ENCODE data around the gene FAM234A. TPM values are rescaled to one million over a fixed set of nuclear protein-coding genes. Genes with fewer than 3 reads are reported as not detected.
"Not testable (repeated sequence)": the region's sequence is repeated elsewhere in the genome, so short reads cannot be mapped to it uniquely, and the experiment has no call there.

Gene FAM234A
- total and polyA plus RNA-seq, 8 donors, result 49.7 to 92.6 (median 58.1) TPM

- intact Hi-C loops (cut with DNase I), result no loop called here
- Histone ChIP-seq H3K36me3 (peaks cover 0 to 60% of the 10 kb centered on the region in 2 donors), H3K27ac (no peak overlapping the region), H3K4me1 (no peaks in the 10 kb centered on the region), H3K27me3 (no peaks in the 10 kb centered on the region), H3K4me3 (no peak overlapping the region), H3K9me3 (no peaks in the 10 kb centered on the region)
- DNase-seq (no peak), ATAC-seq (no peak)
- no peak for TF ChIP-seq CTCF (IDR thresholded peaks at IDR 0.05)
Measured at GRCh38 chr16:264440-264951, 29.9 kb downstream of the FAM234A start.

GRCh38 chr16:265002-265529, 30.4 kb downstream of the FAM234A start:
- ATAC-seq, result no peak
- intact Hi-C loops (cut with DNase I), result no loop called here

GRCh38 chr16:265711-266110, 31.1 kb downstream of the FAM234A start:
- no peak for TF ChIP-seq CTCF (IDR thresholded peaks at IDR 0.05)
- Histone ChIP-seq H3K27ac (no peak overlapping the region), H3K4me3 (no peak overlapping the region), H3K4me1 (no peaks in the 10 kb centered on the region), H3K9me3 (no peaks in the 10 kb centered on the region), H3K36me3 (peaks cover 0 to 48% of the 10 kb centered on the region in 2 donors), H3K27me3 (peaks cover 0 to 4% of the 10 kb centered on the region in 2 donors)
- no peak for DNase-seq
- ATAC-seq, result no peak
- intact Hi-C loops (cut with DNase I), result no loop called here

More at GRCh38 chr16:265002-265529, 30.4 kb downstream of the FAM234A start:
- Histone ChIP-seq H3K4me1 (no peaks in the 10 kb centered on the region), H3K9me3 (no peaks in the 10 kb centered on the region), H3K27ac (no peak overlapping the region), H3K27me3 (no peaks in the 10 kb centered on the region), H3K36me3 (peaks cover 0 to 55% of the 10 kb centered on the region in 2 donors), H3K4me3 (no peak overlapping the region)
- TF ChIP-seq CTCF (IDR thresholded peaks at IDR 0.05), result no peak
- no peak for DNase-seq

GRCh38 chr16:266258-267164, 31.9 kb downstream of the FAM234A start:
- DNase-seq (no peak), ATAC-seq (no peak)
- Histone ChIP-seq H3K36me3 (peaks cover 0 to 40% of the 10 kb centered on the region in 2 donors), H3K27ac (no peak overlapping the region), H3K27me3 (peaks cover 0 to 12% of the 10 kb centered on the region in 2 donors), H3K4me1 (no peaks in the 10 kb centered on the region), H3K4me3 (no peak overlapping the region), H3K9me3 (no peaks in the 10 kb centered on the region)
- TF ChIP-seq CTCF (IDR thresholded peaks at IDR 0.05), result no peak
- intact Hi-C loops (cut with DNase I), result no loop called here

GRCh38 chr16:267562-267961, 32.9 kb downstream of the FAM234A start:
- H3K27me3 ChIP-seq, result peaks cover 0 to 21% of the 10 kb centered on the region in 2 donors
- DNase-seq; H3K27ac ChIP-seq; H3K4me1 ChIP-seq; ATAC-seq; H3K9me3 ChIP-seq; H3K4me3 ChIP-seq; intact Hi-C loops (cut with DNase I): not testable (repeated sequence)
- H3K36me3 ChIP-seq, result peaks cover 0 to 30% of the 10 kb centered on the region in 2 donors
